Keratinocyte (primary cell): Measurements from ENCODE around the gene TOP3B. TPM values are rescaled to one million over a fixed set of nuclear protein-coding genes. Genes with fewer than 3 reads are reported as not detected.

Experiments
- DNase-seq: peaks from one replicate; pipeline ENCODE4 v3.0.0-alpha.2; 2011; ENCODE audit warnings: low read depth, missing footprints, low spot score
- FAIRE-seq: peaks from 2 replicates; lab custom pipeline; 2011; peaks lifted over from hg19 to GRCh38; lab: Jason Lieb, UNC
- H2AFZ ChIP-seq: 2 replicates; pipeline ENCODE4 v1.6.0; 2012; ENCODE audit warnings: low read length, control low read depth, inconsistent platforms; ENCODE audit not compliant: control insufficient read depth
- H3K27ac ChIP-seq: 2 replicates; pipeline ENCODE4 v1.5.1; 2011; ENCODE audit warnings: low read length; ENCODE audit not compliant: control insufficient read depth, insufficient read depth
- H3K27me3 ChIP-seq: 3 replicates; pipeline ENCODE4 v1.6.0; 2011; ENCODE audit warnings: low read length; ENCODE audit not compliant: control insufficient read depth, insufficient read depth; ENCODE audit errors: extremely low read depth
- H3K36me3 ChIP-seq, 2 experiments: 2 replicates in 1 of 2; 3 replicates in 1 of 2; pipeline ENCODE4 v1.5.1; 2011; ENCODE audit warnings: low read length in 2 of 2, mild to moderate bottlenecking in 1 of 2; ENCODE audit not compliant: control insufficient read depth in 2 of 2, insufficient read depth in 2 of 2; ENCODE audit errors: extremely low read depth in 1 of 2
- H3K4me1 ChIP-seq: 3 replicates; pipeline ENCODE4 v1.5.1; 2011; ENCODE audit warnings: low read length; ENCODE audit not compliant: control insufficient read depth, insufficient read depth; ENCODE audit errors: extremely low read depth
- H3K4me2 ChIP-seq: 3 replicates; pipeline ENCODE4 v1.6.0; 2011; ENCODE audit warnings: low read depth, low read length; ENCODE audit not compliant: control insufficient read depth, insufficient read depth; ENCODE audit errors: extremely low read depth
- H3K4me3 ChIP-seq, 3 experiments: fragments of 200-600 bp in 1 of 3; sonication (generic) in 1 of 3; 2 replicates in 2 of 3; 3 replicates in 1 of 3; pipeline ENCODE4 v1.5.1; 2011 to 2016; ENCODE audit warnings: low read length in 3 of 3, mild to moderate bottlenecking in 3 of 3, control low read depth in 2 of 3, inconsistent platforms in 1 of 3, low read depth in 1 of 3, mixed read lengths in 1 of 3, mixed run types in 1 of 3, moderate library complexity in 1 of 3; ENCODE audit not compliant: control insufficient read depth in 2 of 3, insufficient read depth in 2 of 3; ENCODE audit errors: extremely low read depth in 1 of 3
- H3K79me2 ChIP-seq: 2 replicates; pipeline ENCODE4 v1.6.0; 2012; ENCODE audit warnings: low read length; ENCODE audit not compliant: control insufficient read depth, insufficient read depth
- H3K9ac ChIP-seq: 3 replicates; pipeline ENCODE4 v1.6.0; 2011; ENCODE audit warnings: low read length; ENCODE audit not compliant: control insufficient read depth, insufficient read depth; ENCODE audit errors: extremely low read depth
- H3K9me1 ChIP-seq: 3 replicates; pipeline ENCODE4 v1.6.0; 2011; ENCODE audit warnings: low read length; ENCODE audit not compliant: control insufficient read depth, insufficient read depth; ENCODE audit errors: extremely low read depth
- H3K9me3 ChIP-seq: 2 replicates; pipeline ENCODE4 v1.5.1; 2012; ENCODE audit warnings: low read depth, low read length; ENCODE audit not compliant: control insufficient read depth
- H4K20me1 ChIP-seq: 3 replicates; pipeline ENCODE4 v1.6.0; 2011; ENCODE audit warnings: low read length; ENCODE audit not compliant: control insufficient read depth, insufficient read depth; ENCODE audit errors: extremely low read depth
- CTCF ChIP-seq, 3 experiments: IDR thresholded peaks in 1 of 3; conservative IDR thresholded peaks in 1 of 3; optimal IDR thresholded peaks in 1 of 3; 2 replicates in 2 of 3; 3 replicates in 1 of 3; pipeline versions ENCODE3 to v1.5.1; 2011; ENCODE audit warnings: low read length in 3 of 3, mild to moderate bottlenecking in 3 of 3, moderate library complexity in 2 of 3, control low read depth in 1 of 3, inconsistent platforms in 1 of 3; ENCODE audit not compliant: insufficient read depth in 2 of 3; ENCODE audit errors: extremely low read depth in 1 of 3
- EZH2 ChIP-seq: IDR thresholded peaks from one replicate; pipeline ENCODE4 v1.6.1; 2012; ENCODE audit warnings: inconsistent platforms, mild to moderate bottlenecking, low read length, moderate library complexity
- dilution Hi-C: fragments of 300-500 bp; cut with MboI; formaldehyde crosslinking; loops from one replicate; pipeline ENCODE4 v1.7.0; 2020; ENCODE audit warnings: low sequenced_read_pairs; ENCODE audit not compliant: extremely low pct_ligation_motif_present
- polyA plus RNA-seq, 5 experiments: library from polyadenylated mRNA; depleted of rRNA in 3 of 5; stranded (reverse) in 3 of 5; stranded (forward) in 1 of 5; unstranded in 1 of 5; fragments of >200 nt; gene quantifications; 1 replicate in 1 of 5; 2 replicates in 3 of 5; 3 replicates in 1 of 5; pipeline versions ENCODE4 v1.2.1 to v1.2.3, GENCODE V29; 2011 to 2012; ENCODE audit warnings: missing spikeins in 2 of 5, low read depth in 1 of 5, low replicate concordance in 1 of 5

Gene TOP3B
- polyA plus RNA-seq, 1 donor (not counting 4 experiments of a cell fraction or from before 2014, with no cell fraction given): 13.8 TPM

- Histone ChIP-seq H3K4me3 (no peak overlapping the region), H3K36me3 (no peaks in the 10 kb centered on the region), H3K4me1 (no peaks in the 10 kb centered on the region), H3K79me2 (no peaks in the 10 kb centered on the region), H3K9me3 (no peaks in the 10 kb centered on the region), H3K27me3 (no peaks in the 10 kb centered on the region), H3K27ac (no peak overlapping the region), H2AFZ (no peak overlapping the region), H4K20me1 (no peaks in the 10 kb centered on the region), H3K9ac (no peak overlapping the region), H3K9me1 (no peaks in the 10 kb centered on the region), H3K4me2 (no peak overlapping the region)
- FAIRE-seq (no peak), DNase-seq (no peak)
- no peak for TF ChIP-seq EZH2
- no peak for TF ChIP-seq CTCF (optimal IDR thresholded peaks at IDR 0.05 in 1 of 3, IDR thresholded peaks at IDR 0.05 in 1 of 3, conservative IDR thresholded peaks at IDR 0.05 in 1 of 3; ENCODE audit: extremely low read depth in 1 of 3, insufficient read depth in 2 of 3, low read length in 3 of 3)
- dilution Hi-C loops: no loop called here
Measured at GRCh38 chr22:21907638-21908522, 74.7 kb downstream of the TOP3B start.

Other genes starting within 250 kb of the TOP3B start
- gene YPEL1, start 247.0 kb downstream of the TOP3B start, polyA plus RNA-seq: 0.03 to 0.05 TPM in 2 of 3 replicates, not detected in the other
- 106 to 136 TPM (median 117 TPM) in 3 replicates for gene MAPK1, start 115.1 kb downstream of the TOP3B start, polyA plus RNA-seq
- gene PPM1F, start 29.9 kb downstream of the TOP3B start, polyA plus RNA-seq: 15.6 to 21.8 TPM (median 18.2 TPM) in 3 replicates